ENCODE results near the gene ENTREP1. TPM values are rescaled to one million over a fixed set of nuclear protein-coding genes. Genes with fewer than 3 reads are reported as not detected.

Gene ENTREP1
- total RNA-seq, 4 donors from 2014 or later, result 88.1 to 127 (median 117) TPM

DNA sequence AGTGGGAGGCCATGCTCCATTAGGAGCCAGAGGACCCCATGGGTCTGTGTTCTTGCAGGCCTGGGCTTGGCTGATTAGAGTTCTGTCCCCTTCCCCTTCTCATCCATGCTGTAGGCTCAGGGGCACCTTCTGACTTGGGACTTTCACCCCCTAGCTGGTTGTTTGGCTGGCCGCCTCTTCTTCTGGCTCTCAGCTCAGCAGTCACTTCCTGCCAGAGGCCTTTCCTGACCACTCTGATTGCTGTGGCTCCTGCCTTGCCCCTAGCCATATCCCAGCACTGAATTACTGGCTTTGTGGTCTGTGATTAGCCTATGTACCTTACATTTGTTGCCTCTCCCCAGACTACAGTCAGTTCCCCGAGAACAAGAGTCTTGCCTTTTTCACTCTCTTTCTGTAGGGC is 14.6 kb downstream of the ENTREP1 start:
- intact Hi-C loops (cut with DNase I), result no loop called here
- H3K4me3 ChIP-seq (replicated peaks in 1 of 3), result no peak overlapping the region
- WGBS, 2 donors, result 79 to 86% methylated on average over 2 of the region's 2 CpGs
- H3K4me1 ChIP-seq, result peaks cover 32 to 43% of the 10 kb centered on the region in 2 donors
- TF ChIP-seq, protein P1, sequence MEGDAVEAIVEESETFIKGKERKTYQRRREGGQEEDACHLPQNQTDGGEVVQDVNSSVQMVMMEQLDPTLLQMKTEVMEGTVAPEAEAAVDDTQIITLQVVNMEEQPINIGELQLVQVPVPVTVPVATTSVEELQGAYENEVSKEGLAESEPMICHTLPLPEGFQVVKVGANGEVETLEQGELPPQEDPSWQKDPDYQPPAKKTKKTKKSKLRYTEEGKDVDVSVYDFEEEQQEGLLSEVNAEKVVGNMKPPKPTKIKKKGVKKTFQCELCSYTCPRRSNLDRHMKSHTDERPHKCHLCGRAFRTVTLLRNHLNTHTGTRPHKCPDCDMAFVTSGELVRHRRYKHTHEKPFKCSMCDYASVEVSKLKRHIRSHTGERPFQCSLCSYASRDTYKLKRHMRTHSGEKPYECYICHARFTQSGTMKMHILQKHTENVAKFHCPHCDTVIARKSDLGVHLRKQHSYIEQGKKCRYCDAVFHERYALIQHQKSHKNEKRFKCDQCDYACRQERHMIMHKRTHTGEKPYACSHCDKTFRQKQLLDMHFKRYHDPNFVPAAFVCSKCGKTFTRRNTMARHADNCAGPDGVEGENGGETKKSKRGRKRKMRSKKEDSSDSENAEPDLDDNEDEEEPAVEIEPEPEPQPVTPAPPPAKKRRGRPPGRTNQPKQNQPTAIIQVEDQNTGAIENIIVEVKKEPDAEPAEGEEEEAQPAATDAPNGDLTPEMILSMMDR (IDR thresholded peaks at IDR 0.05), result no peak
- TF ChIP-seq POLR2A (IDR thresholded peaks at IDR 0.05), result no peak
- H3K9me3 ChIP-seq, result no peaks in the 10 kb centered on the region
- no peak for DNase-seq
- H3K36me3 ChIP-seq, result no peaks in the 10 kb centered on the region
- H3K27me3 ChIP-seq, result no peaks in the 10 kb centered on the region
- peak overlapping the region in 1 of 3 donors; percentile 36 for H3K27ac ChIP-seq

DNA sequence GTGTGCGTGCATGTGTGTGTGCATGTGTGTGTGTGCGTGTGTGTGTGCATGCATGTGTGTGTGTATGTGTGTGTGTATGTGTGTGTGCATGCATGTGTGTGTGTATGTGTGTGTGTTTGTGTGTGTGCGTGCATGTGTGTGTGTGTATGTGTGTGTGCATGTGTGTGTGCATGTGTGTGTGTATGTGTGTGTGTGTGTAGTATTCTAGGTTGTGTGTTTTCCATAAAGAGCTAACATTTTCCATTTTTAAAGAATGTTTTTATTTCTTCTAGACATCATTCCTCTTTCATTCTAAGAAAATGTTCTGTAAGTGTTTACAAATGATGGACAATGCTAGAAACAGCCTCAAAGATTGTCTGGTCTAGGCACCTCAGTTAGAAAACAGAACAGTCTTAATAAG is 15.6 kb downstream of the ENTREP1 start:
- H3K4me3 ChIP-seq (replicated peaks in 1 of 3), result no peak overlapping the region
- peaks cover 22 to 33% of the 10 kb centered on the region in 2 donors for H3K4me1 ChIP-seq
- no peak for DNase-seq
- no peak for TF ChIP-seq POLR2A (IDR thresholded peaks at IDR 0.05)
- TF ChIP-seq, protein P1 (IDR thresholded peaks at IDR 0.05), result no peak
- H3K9me3 ChIP-seq, result no peaks in the 10 kb centered on the region
- no peaks in the 10 kb centered on the region for H3K36me3 ChIP-seq
- 8 to 12% methylated on average over 3 of the region's 3 CpGs for WGBS, 2 donors
- H3K27me3 ChIP-seq, result no peaks in the 10 kb centered on the region
- intact Hi-C loops (cut with DNase I), result no loop called here
- H3K27ac ChIP-seq, result no peak overlapping the region

DNA sequence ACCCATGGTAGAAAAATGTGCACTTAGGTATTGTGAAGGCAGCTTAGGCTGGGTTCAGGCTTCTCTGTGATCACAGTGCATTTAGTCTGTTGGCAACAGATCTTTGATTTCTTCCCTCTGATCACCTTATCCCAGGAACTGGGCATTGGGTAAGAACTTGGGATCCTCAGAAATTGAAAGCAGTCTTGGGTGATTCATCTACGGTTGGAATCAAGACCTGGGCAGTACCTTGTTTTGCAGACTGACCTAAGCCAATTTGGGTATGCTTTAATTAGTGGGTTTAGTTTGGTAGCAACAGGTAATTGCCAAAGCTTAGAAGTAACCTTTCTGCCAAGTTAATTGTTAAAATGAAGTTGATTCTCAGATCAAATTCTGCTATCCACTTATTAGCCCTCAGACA is 17.8 kb downstream of the ENTREP1 start:
- Histone ChIP-seq H3K27ac (peak overlapping the region; percentile 18 to 53 (median 32)), H3K27me3 (no peaks in the 10 kb centered on the region)
- intact Hi-C loops (cut with DNase I), result no loop called here

GRCh38 chr9:69344459-69344858 is 19.4 kb downstream of the ENTREP1 start:
- H3K4me3 ChIP-seq (replicated peaks in 1 of 3), result no peak overlapping the region
- TF ChIP-seq, protein P1 (IDR thresholded peaks at IDR 0.05), result no peak
- TF ChIP-seq POLR2A (IDR thresholded peaks at IDR 0.05), result no peak
- no peaks in the 10 kb centered on the region for H3K9me3 ChIP-seq
- 78 to 86% methylated on average over 4 of the region's 4 CpGs for WGBS, 2 donors
- no peak overlapping the region for H3K27ac ChIP-seq
- no peaks in the 10 kb centered on the region for H3K36me3 ChIP-seq
- DNase-seq, result no peak
- H3K4me1 ChIP-seq, result peaks cover 23 to 33% of the 10 kb centered on the region in 2 donors
- no peaks in the 10 kb centered on the region for H3K27me3 ChIP-seq
- intact Hi-C loops (cut with DNase I), result no loop called here

More for the DNA sequence above, 17.8 kb downstream of the ENTREP1 start:
- WGBS, 2 donors, result 48 to 56% methylated on average over 1 of the region's 1 CpG
- H3K9me3 ChIP-seq, result no peaks in the 10 kb centered on the region
- TF ChIP-seq POLR2A (IDR thresholded peaks at IDR 0.05), result no peak
- TF ChIP-seq, protein P1 (IDR thresholded peaks at IDR 0.05), result no peak
- no peak overlapping the region for H3K4me3 ChIP-seq (replicated peaks in 1 of 3)
- DNase-seq, result no peak
- H3K36me3 ChIP-seq, result no peaks in the 10 kb centered on the region
- peaks cover 29 to 32% of the 10 kb centered on the region in 2 donors for H3K4me1 ChIP-seq

- WGBS, 2 donors, result 87 to 90% methylated on average over 6 of the region's 6 CpGs
Measured at GRCh38 chr9:69346596-69347390, 21.8 kb downstream of the ENTREP1 start.

More at GRCh38 chr9:69346596-69347390, 21.8 kb downstream of the ENTREP1 start:
- DNase-seq, result peak in 1 of 2 donors; percentile 13
- Histone ChIP-seq H3K9me3 (no peaks in the 10 kb centered on the region), H3K4me3 (replicated peaks in 1 of 3) (no peak overlapping the region), H3K4me1 (peaks cover 19 to 29% of the 10 kb centered on the region in 2 donors), H3K36me3 (no peaks in the 10 kb centered on the region), H3K27me3 (no peaks in the 10 kb centered on the region), H3K27ac (peak overlapping the region in 1 of 3 donors; percentile 28)
- TF ChIP-seq, protein P1 (IDR thresholded peaks at IDR 0.05), result no peak
- no peak for TF ChIP-seq POLR2A (IDR thresholded peaks at IDR 0.05)
- intact Hi-C loops (cut with DNase I), result no loop called here
